ENCODE results near the gene INSYN2B. TPM values are rescaled to one million over a fixed set of nuclear protein-coding genes. Genes with fewer than 3 reads are reported as not detected.

The INSYN2B gene
- polyA plus RNA-seq, 1 donor (not counting 4 experiments of a cell fraction or from before 2014, with no cell fraction given): 0.16 TPM

DNA sequence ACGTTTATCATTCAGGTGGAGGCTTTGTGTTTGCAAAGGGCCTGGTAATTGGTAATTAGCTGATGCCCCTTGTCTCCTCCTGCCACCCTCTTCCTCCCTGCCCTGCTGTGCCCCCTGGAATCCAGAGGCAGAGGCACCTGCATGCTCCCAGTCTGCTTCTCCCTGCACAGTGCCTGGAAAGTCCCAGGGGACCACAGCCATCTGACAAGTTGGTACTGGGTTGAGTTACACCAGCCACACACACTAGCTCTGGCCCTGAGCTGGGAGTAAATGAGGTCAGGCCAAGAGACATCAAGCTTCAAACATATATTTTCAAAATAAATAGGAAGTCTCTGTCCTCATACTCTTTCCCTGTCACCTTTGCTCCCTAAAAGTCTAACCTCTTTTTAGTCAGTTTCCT lies 56.3 kb downstream of the INSYN2B start:
- TF ChIP-seq EZH2 (IDR thresholded peaks at IDR 0.05; ENCODE audit: low read length): no peak
- TF ChIP-seq, protein P1, sequence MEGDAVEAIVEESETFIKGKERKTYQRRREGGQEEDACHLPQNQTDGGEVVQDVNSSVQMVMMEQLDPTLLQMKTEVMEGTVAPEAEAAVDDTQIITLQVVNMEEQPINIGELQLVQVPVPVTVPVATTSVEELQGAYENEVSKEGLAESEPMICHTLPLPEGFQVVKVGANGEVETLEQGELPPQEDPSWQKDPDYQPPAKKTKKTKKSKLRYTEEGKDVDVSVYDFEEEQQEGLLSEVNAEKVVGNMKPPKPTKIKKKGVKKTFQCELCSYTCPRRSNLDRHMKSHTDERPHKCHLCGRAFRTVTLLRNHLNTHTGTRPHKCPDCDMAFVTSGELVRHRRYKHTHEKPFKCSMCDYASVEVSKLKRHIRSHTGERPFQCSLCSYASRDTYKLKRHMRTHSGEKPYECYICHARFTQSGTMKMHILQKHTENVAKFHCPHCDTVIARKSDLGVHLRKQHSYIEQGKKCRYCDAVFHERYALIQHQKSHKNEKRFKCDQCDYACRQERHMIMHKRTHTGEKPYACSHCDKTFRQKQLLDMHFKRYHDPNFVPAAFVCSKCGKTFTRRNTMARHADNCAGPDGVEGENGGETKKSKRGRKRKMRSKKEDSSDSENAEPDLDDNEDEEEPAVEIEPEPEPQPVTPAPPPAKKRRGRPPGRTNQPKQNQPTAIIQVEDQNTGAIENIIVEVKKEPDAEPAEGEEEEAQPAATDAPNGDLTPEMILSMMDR (optimal IDR thresholded peaks at IDR 0.05 in 1 of 3, IDR thresholded peaks at IDR 0.05 in 1 of 3, conservative IDR thresholded peaks at IDR 0.05 in 1 of 3; ENCODE audit: extremely low read depth in 1 of 3, insufficient read depth in 2 of 3, low read length in 3 of 3): no peak
- Histone ChIP-seq H3K36me3 (ENCODE audit: control insufficient read depth in 2 of 2, extremely low read depth in 1 of 2, insufficient read depth in 2 of 2, low read length in 2 of 2) (no peaks in the 10 kb centered on the region), H3K27me3 (ENCODE audit: control insufficient read depth, extremely low read depth, insufficient read depth, low read length) (no peaks in the 10 kb centered on the region), H3K9ac (ENCODE audit: control insufficient read depth, extremely low read depth, insufficient read depth, low read length) (no peak overlapping the region), H3K9me3 (ENCODE audit: control insufficient read depth, low read depth, low read length) (no peaks in the 10 kb centered on the region), H3K4me3 (ENCODE audit: control insufficient read depth in 2 of 3, extremely low read depth in 1 of 3, insufficient read depth in 2 of 3, low read depth in 1 of 3, low read length in 3 of 3) (no peak overlapping the region), H2AFZ (ENCODE audit: control insufficient read depth, low read length) (no peak overlapping the region), H3K4me2 (ENCODE audit: control insufficient read depth, extremely low read depth, insufficient read depth, low read depth, low read length) (no peak overlapping the region), H4K20me1 (ENCODE audit: control insufficient read depth, extremely low read depth, insufficient read depth, low read length) (no peaks in the 10 kb centered on the region), H3K9me1 (ENCODE audit: control insufficient read depth, extremely low read depth, insufficient read depth, low read length) (no peaks in the 10 kb centered on the region), H3K4me1 (ENCODE audit: control insufficient read depth, extremely low read depth, insufficient read depth, low read length) (no peaks in the 10 kb centered on the region), H3K27ac (ENCODE audit: control insufficient read depth, insufficient read depth, low read length) (no peak overlapping the region), H3K79me2 (ENCODE audit: control insufficient read depth, insufficient read depth, low read length) (no peaks in the 10 kb centered on the region)
- DNase-seq (ENCODE audit: low read depth, low spot score) (no peak), FAIRE-seq (no peak)
- dilution Hi-C loops (cut with MboI; ENCODE audit: extremely low pct_ligation_motif_present, low sequenced_read_pairs): no loop called here

DNA sequence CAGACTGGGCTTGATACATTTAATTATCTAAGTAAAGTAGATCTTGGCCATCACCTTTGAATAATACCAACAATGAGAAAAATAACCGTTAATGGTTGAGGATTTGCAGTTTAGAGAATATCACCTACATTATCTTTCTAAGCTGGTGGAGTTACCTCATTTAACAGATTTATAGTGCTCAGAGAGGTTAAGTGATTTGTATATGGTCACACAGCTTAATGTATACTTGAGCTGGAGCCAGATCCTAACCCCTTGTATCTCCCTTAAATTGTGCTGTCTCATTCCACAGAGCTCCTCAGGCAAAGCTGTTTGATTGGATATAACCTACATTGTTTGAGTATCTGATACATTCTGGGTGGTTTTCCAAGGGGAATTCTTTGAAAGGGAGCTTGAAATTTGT lies 57.8 kb downstream of the INSYN2B start:
- no peaks in the 10 kb centered on the region for H3K79me2 ChIP-seq (ENCODE audit: control insufficient read depth, insufficient read depth, low read length)

More for the DNA sequence above, 57.8 kb downstream of the INSYN2B start:
- Histone ChIP-seq H3K9me1 (ENCODE audit: control insufficient read depth, extremely low read depth, insufficient read depth, low read length) (no peaks in the 10 kb centered on the region), H4K20me1 (ENCODE audit: control insufficient read depth, extremely low read depth, insufficient read depth, low read length) (no peaks in the 10 kb centered on the region), H3K27me3 (ENCODE audit: control insufficient read depth, extremely low read depth, insufficient read depth, low read length) (no peaks in the 10 kb centered on the region), H2AFZ (ENCODE audit: control insufficient read depth, low read length) (no peak overlapping the region), H3K4me2 (ENCODE audit: control insufficient read depth, extremely low read depth, insufficient read depth, low read depth, low read length) (no peak overlapping the region), H3K4me3 (ENCODE audit: control insufficient read depth in 2 of 3, extremely low read depth in 1 of 3, insufficient read depth in 2 of 3, low read depth in 1 of 3, low read length in 3 of 3) (no peak overlapping the region), H3K36me3 (ENCODE audit: control insufficient read depth in 2 of 2, extremely low read depth in 1 of 2, insufficient read depth in 2 of 2, low read length in 2 of 2) (no peaks in the 10 kb centered on the region), H3K9me3 (ENCODE audit: control insufficient read depth, low read depth, low read length) (no peaks in the 10 kb centered on the region), H3K27ac (ENCODE audit: control insufficient read depth, insufficient read depth, low read length) (no peak overlapping the region), H3K9ac (ENCODE audit: control insufficient read depth, extremely low read depth, insufficient read depth, low read length) (no peak overlapping the region), H3K4me1 (ENCODE audit: control insufficient read depth, extremely low read depth, insufficient read depth, low read length) (no peaks in the 10 kb centered on the region)
- DNase-seq (ENCODE audit: low read depth, low spot score) (no peak), FAIRE-seq (no peak)
- no peak for TF ChIP-seq EZH2 (IDR thresholded peaks at IDR 0.05; ENCODE audit: low read length)
- TF ChIP-seq, protein P1 (optimal IDR thresholded peaks at IDR 0.05 in 1 of 3, IDR thresholded peaks at IDR 0.05 in 1 of 3, conservative IDR thresholded peaks at IDR 0.05 in 1 of 3; ENCODE audit: extremely low read depth in 1 of 3, insufficient read depth in 2 of 3, low read length in 3 of 3): no peak
- dilution Hi-C loops (cut with MboI; ENCODE audit: extremely low pct_ligation_motif_present, low sequenced_read_pairs): no loop called here
